ENCODE measurements around the gene DUSP5. TPM values are rescaled to one million over a fixed set of nuclear protein-coding genes. Genes with fewer than 3 reads are reported as not detected.

Gene DUSP5
- total and polyA plus RNA-seq, 4 donors, result 2.0 to 8.9 (median 8.0) TPM

GRCh38 chr10:110504111-110504735 is 6.5 kb downstream of the DUSP5 start:
- WGBS, result 42% methylated on average over 4 of the region's 4 CpGs
- Histone ChIP-seq H3K9me3 (ENCODE audit: control insufficient read depth in 4 of 4, low read length in 3 of 4) (no peaks in the 10 kb centered on the region), H3K4me1 (ENCODE audit: control insufficient read depth in 4 of 4, insufficient read depth in 4 of 4, low read length in 3 of 4) (peaks cover 6 to 26% (median 12%) of the 10 kb centered on the region in 4 donors), H3K4me3 (ENCODE audit: low read depth in 1 of 3, low read length in 3 of 3) (no peak overlapping the region), H3K27ac (ENCODE audit: low read depth in 1 of 2, low read length in 2 of 2) (peak overlapping the region; percentile 3 to 29), H3K36me3 (ENCODE audit: control insufficient read depth in 4 of 4, insufficient read depth in 3 of 4, low read depth in 1 of 4, low read length in 3 of 4) (no peaks in the 10 kb centered on the region), H3K9ac (ENCODE audit: low read depth in 1 of 2, low read length in 2 of 2) (no peak overlapping the region), H3K27me3 (ENCODE audit: control insufficient read depth in 4 of 4, insufficient read depth in 4 of 4, low read length in 3 of 4) (no peaks in the 10 kb centered on the region)
- no peak for DNase-seq (ENCODE audit: low spot score)
- TF ChIP-seq EGR1 (IDR thresholded peaks at IDR 0.05; ENCODE audit: low read depth in 2 of 2) (peak in 1 of 2 donors; percentile 14), RXRA (IDR thresholded peaks at IDR 0.05) (peak; percentile 63 to 64), RAD21 (IDR thresholded peaks at IDR 0.05) (peak in 1 of 2 donors; percentile 42), FOXA2 (IDR thresholded peaks at IDR 0.05) (no peak), GABPA (IDR thresholded peaks at IDR 0.05 in 1 of 2, conservative IDR thresholded peaks at IDR 0.05 in 1 of 2) (no peak), REST (IDR thresholded peaks at IDR 0.05) (peak; percentile 43), HNF4A (conservative IDR thresholded peaks at IDR 0.05) (peak; percentile 89 to 93), ATF3 (IDR thresholded peaks at IDR 0.05) (no peak), NR2F2 (IDR thresholded peaks at IDR 0.05) (no peak), ZBTB33 (IDR thresholded peaks at IDR 0.05) (no peak), CTCF (IDR thresholded peaks at IDR 0.05; ENCODE audit: low read depth, low read length, missing input control) (no peak), JUND (IDR thresholded peaks at IDR 0.05) (peak; percentile 10 to 32), FOXA1 (IDR thresholded peaks at IDR 0.05) (peak; percentile 13), SP1 (IDR thresholded peaks at IDR 0.05) (peak; percentile 62), TAF1 (conservative IDR thresholded peaks at IDR 0.05) (no peak), HNF4G (IDR thresholded peaks at IDR 0.05) (peak; percentile 81), MAX (IDR thresholded peaks at IDR 0.05) (peak; percentile 47), YY1 (IDR thresholded peaks at IDR 0.05) (peak; percentile 46)

Measured in liver (tissue), 9 donors.